ENCODE data around the gene GOLGA6B.
"Not testable (repeated sequence)": the region's sequence is repeated elsewhere in the genome, so short reads cannot be mapped to it uniquely, and the experiment has no call there.

GOLGA6B gene

GRCh38 chr15:72665706-72666105 is 11.2 kb downstream of the GOLGA6B start:
- not testable (repeated sequence) for DNase-seq (ENCODE audit: low spot score)

GRCh38 chr15:72669803-72670202 is 15.3 kb downstream of the GOLGA6B start:
- DNase-seq (ENCODE audit: low spot score), result not testable (repeated sequence)

GRCh38 chr15:72670656-72671352 is 16.3 kb downstream of the GOLGA6B start:
- peak; percentile 78 for DNase-seq (ENCODE audit: low spot score)

GRCh38 chr15:72671525-72671924 is 17.0 kb downstream of the GOLGA6B start:
- DNase-seq (ENCODE audit: low spot score), result no peak

GRCh38 chr15:72676838-72677237 is 22.3 kb downstream of the GOLGA6B start:
- DNase-seq (ENCODE audit: low spot score), result no peak

GRCh38 chr15:72680931-72681330 is 26.4 kb downstream of the GOLGA6B start:
- DNase-seq (ENCODE audit: low spot score), result no peak

GRCh38 chr15:72682772-72683171 is 28.3 kb downstream of the GOLGA6B start:
- DNase-seq (ENCODE audit: low spot score), result no peak

GRCh38 chr15:72685301-72685924 is 30.9 kb downstream of the GOLGA6B start:
- no peak for DNase-seq (ENCODE audit: low spot score)

GRCh38 chr15:72685925-72686794 is 31.7 kb downstream of the GOLGA6B start, which contains the start of the genes BBS4 and HIGD2B:
TSS of gene BBS4 (plus strand) at chr15:72686207. CDS start at chr15:72686228, 21 bp downstream.
TSS of gene HIGD2B (minus strand) at chr15:72686182. CDS start at chr15:72676374, 9,808 bp downstream.
- DNase-seq (ENCODE audit: low spot score), result peak; percentile 92

- no peak for DNase-seq (ENCODE audit: low spot score)
Measured at GRCh38 chr15:72688697-72689096, 34.2 kb downstream of the GOLGA6B start.

GRCh38 chr15:72690938-72691337 is 36.4 kb downstream of the GOLGA6B start:
- DNase-seq (ENCODE audit: low spot score), result no peak

- DNase-seq (ENCODE audit: low spot score), result no peak
Measured at GRCh38 chr15:72698938-72699337, 44.4 kb downstream of the GOLGA6B start.

- DNase-seq (ENCODE audit: low spot score), result no peak
Measured at GRCh38 chr15:72700076-72700475, 45.6 kb downstream of the GOLGA6B start.

GRCh38 chr15:72706266-72706665 is 51.8 kb downstream of the GOLGA6B start:
- no peak for DNase-seq (ENCODE audit: low spot score)

- not testable (repeated sequence) for DNase-seq (ENCODE audit: low spot score)
Measured at GRCh38 chr15:72708551-72709303, 54.2 kb downstream of the GOLGA6B start.
